Stimulated activated CD4-positive, alpha-beta T cell treated with anti-CD3 and anti-CD28 coated beads, TNF-alpha, amount 100 ng/mL, for 24 hours (primary cell): ENCODE data around the gene ZNF275.
"Not testable (repeated sequence)": the region's sequence is repeated elsewhere in the genome, so short reads cannot be mapped to it uniquely, and the experiment has no call there.

ENCODE experiments used
- DNase-seq, 3 experiments: peaks; one replicate each; pipeline ENCODE4 v3.0.0-alpha.2; 2020; ENCODE audit warnings: low read depth in 3 of 3

Gene ZNF275

DNA sequence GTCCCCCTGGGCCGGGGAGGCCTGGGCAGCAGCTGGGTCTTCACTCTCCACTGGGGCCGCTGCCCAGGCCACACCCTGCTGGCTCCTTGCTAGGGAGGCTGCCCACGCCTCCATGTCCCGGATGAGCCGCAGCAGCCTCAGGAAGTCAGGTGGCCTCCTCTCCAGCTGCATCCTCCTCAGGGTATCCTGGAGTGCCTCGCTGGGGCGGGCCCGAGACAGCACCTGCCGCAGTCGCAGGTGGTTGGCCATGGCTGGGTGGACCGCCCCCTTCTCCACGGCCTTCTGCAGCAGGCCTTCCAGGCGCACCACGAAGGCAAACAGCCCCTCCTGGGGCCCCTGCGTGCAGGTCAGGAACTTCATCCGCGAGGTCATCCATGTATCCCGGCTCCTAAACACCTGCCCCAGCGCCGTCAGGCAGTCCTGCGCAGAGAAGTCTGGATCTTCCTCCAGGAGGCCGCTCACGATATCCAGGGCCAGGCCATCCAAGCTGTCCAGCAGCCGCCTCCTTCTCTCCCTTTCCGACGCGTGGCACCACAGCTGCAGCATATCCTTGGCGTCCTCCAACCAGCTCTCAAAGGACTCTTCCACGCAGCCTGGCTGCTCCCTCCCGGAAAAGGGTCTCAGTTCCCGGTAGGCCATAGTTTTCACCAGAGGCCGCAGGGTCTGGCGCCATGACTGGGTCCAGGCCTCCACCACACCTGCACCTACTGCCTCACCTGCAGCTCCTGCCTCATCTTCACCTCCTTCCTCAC, 14.5 kb upstream of the ZNF275 start:
- DNase-seq: no peak

DNA sequence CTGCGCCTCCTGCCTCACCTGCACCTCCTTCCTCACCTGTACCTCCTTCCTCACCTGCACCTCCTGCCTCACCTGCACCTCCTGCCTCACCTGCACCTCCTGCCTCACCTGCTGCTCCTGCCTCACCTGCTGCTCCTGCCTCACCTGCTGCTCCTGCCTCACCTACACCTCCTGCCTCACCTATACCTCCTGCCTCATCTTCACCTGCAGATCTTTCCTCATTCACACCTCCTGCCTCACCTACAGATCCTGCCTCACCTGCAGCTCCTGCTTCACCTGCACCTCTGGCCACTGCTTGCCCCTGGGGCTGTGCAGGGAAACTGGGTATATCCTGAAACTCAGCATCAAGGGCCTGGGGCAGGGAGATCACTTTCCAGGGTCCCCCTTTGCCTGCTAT, 13.9 kb upstream of the ZNF275 start:
- not testable (repeated sequence) for DNase-seq

DNA sequence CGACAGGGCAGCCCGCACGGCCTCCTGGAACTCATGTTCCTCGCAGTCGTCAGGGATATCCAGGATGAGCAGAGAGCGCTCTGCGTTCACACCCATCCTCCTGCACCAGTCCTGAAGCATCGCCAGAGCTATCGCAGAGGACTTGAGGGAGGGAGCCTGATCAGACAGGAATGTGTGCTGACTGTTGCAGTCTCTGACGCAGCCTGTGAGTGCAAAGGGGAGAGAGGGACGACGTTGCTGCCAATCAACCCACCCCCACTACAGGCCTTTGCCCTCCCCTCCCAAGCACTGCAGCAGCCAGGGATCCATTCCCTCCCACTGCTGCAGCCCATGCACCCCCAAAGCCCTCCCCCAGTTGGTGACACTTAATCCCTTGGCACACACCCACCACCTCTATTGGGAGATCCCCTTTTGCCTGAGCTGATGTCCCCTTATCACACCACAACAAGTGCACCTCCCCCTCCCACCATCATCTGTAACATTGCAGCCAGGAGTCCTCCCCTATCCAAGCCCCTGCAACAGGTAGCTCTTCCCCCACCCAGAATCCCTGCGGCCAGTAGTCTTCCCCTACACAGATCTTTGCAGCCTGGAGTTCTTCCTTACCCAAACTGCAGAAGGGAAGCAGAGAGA, 13.3 kb upstream of the ZNF275 start:
- DNase-seq: no peak

DNA sequence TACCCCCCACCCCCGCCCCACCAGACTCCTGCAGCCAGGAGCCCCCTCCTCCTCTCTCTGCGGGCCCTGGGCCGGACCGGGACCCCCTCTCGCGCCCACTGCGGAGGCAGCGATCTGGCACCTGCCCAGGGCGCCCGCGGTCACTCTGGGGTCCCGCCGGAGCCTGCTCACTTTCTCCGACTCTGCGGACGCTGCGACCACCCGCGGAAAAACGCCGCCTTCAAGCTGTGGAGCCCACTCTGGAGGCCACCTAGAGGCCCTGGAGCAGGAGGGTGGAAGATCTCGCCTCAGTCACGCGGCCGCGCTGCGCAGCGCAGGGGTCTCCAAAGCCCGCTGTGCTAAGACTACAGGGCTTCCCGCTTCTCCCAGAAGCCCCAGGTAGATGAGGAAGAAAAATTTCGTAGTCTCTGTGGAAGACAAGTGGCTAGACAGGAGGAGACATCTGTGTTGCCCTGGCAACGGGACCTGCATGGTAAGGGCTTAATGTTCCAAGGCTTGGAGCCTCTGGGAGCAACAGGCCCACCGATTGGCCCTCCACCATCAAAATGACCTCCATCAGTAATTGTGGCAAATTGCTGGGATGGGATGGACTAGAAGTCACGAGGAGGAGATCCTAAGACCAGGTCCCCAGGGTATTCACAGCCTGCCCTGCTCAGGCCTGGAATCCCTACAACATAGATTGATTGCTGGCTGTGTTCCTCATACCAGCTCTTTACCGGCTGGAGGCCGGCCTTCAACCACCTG, 12.4 kb upstream of the ZNF275 start, which contains the start of gene PNMA6F:
Gene PNMA6F, minus strand, starts transcription at position 387 of the 744 bp plus-strand sequence. CDS start 1,093 bp downstream, outside the sequence.
- DNase-seq: no peak

DNA sequence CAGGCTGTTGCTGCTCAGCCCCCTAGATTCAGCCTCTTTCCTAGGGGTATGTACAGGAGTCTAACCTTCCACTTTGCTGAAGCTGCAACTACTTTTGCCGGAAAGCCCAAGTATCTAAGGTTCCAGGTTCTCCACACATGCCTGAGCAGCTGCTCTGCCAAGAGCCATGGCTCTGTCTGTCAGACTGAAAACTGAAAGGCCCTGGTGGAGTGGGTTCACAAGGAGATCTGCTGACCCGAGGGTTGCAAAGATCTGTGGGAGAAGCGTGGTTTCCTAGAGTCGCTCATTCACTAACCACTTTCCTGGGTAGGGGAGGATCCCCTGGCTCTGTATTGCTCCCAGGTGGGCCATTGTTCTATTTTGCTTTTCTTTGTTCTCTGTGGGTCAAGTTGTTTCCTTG, 6.4 kb upstream of the ZNF275 start:
- no peak for DNase-seq

DNA sequence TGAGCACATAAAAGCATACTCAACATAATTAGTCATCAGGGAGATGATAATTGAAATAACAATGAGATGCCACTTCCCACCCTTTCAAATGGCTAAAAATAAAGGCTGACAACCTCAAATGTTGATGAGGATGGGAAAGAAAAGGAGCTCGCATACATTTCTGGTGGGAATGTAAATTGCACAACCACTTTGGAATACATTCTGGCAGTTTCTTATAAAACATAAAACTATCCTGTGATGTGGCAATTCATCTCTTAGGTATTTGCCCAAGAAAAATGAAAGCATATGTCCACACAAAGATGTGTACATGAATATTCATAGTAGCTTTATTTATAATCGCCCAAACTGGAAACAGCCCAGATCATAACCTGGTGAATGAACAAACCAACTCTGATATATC, 687 bp upstream of the ZNF275 start:
- no peak for DNase-seq

DNA sequence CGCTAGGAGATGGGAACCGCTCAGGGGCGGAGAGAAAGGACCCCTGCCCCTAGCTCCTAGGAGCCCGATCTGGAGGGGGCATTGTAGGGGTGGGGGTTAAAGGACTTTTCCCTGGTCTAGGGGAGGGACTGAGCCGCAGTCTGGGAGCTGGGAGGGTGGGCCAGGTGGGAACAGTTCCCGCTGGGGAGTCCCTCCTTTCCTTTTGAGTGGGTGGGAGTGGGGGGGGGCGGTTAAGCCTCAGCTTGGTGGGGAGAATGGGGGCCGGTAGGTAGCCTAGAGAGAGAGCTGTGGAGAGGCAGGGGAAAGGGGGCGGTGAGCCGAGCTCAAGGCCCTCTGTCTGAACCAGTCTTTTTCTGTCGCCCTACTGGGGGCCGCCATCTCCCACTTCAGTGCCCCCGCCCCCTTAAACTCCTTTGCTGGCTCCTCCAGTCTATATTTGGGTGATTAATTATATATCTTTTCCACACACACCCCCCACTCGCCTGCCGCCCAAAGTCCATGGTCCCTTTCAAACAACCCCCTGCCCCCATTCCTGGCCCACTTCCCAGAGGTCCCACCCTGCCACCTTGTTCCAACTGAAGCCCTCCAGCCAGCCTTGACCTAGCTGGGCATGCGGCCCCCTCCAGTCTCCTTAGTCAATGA, 822 bp downstream of the ZNF275 start:
- DNase-seq: no peak

DNA sequence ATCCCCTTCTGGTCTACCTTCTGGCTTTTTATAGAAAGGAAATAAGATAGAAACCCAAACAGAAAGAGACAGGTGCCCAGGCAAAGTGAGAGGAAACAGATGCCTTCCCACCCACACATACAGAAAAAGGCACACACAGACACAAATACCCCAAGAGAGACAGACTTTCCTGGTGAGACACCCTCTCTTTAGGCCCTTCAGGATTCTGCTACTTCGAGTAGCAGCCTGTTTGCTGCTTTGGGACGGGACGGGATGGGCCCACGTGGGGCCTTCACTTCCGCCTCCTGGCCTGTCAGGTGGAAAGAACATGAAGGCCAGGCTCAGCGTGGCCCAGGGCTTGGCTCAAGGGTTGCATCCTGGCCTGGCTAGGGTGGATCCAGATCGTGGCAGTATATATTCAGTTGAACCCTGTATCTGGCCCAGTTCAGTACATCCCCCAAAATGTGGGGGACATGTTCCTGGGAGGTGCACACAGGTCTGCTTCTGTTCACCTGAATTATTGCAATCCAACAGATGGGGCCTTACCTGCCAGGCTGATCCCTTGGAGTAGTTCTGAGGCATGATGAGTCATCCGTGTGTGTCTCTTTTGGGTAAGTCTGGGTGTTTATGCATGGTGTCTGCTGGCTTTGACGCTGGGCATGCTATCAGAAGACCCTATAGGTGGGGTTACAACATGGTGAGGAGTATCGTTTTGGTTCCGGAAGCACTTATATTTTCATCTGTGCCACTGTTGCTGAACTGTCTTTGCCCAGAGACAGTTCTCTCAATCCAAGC, 2.4 kb downstream of the ZNF275 start:
- no peak for DNase-seq

DNA sequence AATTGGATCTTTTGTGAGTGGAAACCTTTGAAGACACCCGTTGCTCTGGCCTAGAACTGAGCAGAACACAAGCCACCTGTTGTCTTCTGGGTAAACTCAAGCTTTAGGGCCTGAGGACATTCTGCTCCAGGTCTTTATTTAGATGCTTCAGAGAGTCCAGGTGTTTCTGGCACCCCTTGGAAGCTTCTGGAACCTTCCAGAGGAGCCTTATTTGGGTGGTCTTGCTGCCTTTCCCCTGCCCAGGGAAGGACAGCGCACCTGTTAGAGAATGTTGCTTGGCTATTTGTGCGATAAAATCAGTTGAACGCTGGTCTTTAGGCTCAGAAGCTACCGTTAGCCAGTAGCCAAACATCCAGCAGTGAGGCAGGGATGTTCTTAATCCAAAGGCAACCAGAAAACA, 3.0 kb downstream of the ZNF275 start:
- DNase-seq: no peak

DNA sequence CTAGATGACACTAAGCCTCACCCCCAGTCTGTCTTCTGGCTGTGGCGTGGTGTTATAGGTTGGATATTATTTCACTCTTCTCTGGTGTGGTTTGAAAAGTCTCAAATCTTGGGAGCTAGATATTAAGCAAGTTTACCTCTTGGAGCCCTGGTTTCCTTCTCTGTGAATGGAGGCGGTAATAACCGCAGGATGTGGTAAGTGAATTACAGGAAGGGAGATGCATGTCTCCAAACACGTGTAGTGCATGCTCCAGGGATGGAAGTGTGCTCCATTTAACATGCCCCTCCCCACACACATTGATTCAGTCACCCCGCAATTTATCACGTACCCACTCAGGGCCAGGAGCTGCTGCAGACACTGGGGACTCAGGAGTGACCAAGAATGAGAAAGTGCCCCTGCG, 4.9 kb downstream of the ZNF275 start:
- DNase-seq: no peak

DNA sequence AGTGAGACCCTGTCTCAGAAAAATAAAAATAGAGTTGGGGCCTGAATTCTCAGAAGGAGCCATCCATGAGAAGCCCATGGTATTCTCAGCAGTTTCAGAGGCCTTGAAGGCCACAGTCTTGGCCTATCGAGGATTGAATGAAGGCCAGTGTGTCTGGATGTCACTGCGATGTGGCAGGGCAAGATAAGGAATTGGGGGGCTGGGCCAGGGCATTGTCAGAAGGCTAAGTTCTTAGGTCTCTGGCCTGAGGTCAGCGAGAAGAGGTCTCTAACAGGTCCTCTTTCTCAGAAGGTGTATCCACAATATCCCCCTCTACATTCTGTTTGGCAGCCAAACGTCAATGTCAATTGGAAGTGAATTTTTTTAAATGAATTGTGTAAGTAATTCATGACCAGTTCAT, 5.7 kb downstream of the ZNF275 start:
- DNase-seq: no peak

DNA sequence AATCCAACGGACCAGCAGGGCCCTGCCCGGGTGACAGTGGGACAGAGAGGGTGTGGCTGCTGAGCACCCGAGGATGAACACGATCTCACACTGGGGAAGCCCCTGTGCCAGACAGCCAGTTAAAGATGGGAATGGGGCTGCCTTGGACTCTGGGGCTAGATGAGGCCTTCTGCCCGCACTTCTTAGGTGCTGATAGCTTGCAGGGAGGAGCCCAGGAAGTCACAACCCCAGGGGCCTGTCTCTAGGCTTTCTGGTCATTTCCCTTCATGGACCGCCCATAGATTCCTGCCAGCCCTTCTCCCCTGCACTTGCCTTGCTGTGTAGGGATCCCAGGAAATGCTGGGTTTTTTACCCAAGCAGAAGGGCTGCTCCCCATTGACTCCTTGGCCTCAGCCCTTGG, 6.2 kb downstream of the ZNF275 start:
- no peak for DNase-seq

DNA sequence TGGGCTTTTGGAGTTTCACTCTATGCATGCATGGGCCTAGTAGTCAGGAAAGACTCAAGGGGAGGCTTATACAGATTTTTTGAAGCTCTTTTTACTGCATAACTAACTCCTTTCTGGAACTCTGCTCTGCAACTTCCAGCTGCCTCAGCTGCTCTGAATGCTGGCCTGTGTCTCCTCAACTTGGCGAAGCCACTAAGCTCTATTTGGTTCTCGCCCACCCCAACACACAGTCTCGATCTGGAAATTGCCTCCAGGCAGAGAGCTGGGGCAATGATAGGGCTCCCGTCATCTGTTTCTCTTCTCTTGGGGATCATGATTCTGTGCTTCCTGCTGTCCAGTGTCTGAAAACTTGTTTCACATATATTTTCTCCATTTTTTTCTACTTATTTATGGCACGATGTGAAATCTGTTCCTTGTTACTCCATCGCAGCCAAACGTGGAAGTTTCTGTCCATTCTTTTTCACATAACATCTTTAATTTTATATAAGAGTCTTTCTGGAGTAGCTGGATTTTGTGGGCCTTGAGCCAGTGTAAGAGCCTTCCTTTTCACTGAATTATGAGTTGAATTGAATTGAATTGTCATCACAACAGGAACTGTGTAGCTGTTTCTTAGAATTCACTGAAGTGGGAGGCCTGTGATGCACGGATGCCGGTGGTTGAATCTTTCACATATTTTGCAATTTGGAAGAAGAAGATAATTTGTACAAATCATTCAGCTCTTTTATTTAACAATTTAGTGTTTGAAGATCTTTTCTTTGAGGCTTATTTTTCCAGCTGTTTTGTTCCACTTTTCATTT, 9.0 kb downstream of the ZNF275 start:
- DNase-seq: no peak

DNA sequence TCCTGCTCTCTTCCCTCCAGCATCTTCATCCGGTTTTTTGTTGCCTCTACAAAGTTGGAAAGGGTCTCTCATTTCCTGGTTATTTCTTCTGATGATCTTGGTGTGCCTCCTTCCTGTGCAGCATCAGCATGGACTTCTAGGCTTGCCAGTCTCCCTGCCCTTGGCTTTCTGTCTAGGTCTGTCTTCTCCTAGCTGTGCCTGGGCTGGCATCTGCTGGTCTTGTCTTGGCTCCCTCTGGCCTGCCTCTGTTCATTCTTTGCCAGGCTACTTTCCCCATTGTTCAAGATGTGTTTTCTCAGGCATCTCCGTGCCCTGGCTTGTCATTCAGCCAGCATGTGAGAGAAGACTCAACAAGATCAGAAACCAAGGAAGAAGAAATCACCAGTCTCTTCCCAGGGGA, 9.7 kb downstream of the ZNF275 start:
- no peak for DNase-seq

DNA sequence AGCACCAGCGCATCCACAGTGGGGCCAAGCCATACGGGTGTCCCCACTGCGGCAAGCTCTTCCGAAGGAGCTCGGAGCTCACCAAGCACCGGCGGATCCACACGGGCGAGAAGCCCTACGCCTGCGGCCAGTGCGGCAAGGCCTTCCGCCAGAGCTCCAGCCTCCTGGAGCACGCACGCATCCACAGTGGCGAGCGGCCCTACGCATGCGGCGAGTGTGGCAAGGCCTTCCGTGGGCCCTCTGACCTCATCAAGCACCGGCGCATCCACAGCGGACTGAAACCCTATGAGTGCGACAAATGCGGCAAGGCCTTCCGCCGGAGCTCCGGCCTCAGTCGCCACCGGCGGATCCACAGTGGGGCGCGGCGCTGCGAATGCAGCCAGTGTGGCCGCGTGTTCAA, 13.6 kb downstream of the ZNF275 start:
- no peak for DNase-seq

DNA sequence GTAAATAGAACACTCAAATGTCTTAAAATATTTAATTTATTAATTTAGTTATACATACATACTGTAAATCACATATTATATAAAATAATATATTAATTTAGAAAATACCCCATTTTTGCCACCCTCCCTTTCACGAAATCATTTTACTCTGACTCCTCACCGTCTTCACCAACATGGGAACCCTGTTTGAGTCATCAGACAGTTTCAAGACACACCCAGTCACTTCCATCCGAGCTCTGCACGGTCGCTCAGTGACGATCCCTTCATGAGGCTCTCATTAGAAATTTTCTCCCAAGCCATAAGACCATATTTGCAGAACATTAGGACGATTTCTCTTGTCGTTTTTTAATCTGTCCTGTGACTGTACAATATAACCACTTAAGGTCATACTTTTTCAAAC, 14.5 kb downstream of the ZNF275 start:
- no peak for DNase-seq

DNA sequence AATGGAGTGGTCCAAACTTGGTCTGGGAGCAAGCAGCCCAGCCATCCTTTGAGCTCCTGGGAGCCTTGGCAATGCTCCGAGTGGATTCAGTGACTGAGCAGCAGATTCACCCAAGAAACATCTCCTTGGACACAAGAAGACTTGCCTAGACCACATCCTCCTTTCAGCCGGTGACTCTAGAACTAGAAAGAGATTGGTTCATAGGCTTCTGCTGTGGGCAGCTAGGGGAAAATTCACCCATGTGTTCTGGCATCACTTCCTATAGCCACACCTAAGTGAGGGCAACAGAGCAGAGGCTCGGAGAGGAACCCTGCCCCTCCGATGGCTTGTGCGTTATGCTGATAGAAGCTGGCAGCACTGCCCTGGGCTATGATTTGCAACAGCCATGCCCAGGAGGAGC, 16.0 kb downstream of the ZNF275 start:
- DNase-seq: no peak

DNA sequence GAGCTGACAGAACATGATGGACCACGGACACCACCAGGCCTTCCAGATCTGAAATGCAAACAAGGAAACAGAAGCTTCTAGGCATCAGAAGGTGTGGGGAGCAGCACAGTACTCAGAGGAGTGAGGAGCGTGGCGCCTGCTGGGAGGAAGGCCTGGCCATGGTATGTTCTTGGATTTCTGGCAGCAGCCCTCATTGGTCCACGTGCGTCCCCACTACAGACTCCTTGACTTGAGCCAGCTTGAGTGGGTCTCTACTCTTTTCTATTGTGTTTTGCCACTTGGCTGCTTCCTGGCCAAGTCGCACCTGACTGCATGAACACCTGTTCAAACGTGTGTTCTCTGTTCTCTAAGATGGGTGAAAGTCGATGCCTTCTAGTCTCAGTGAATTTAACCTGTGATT, 18.0 kb downstream of the ZNF275 start:
- no peak for DNase-seq

DNA sequence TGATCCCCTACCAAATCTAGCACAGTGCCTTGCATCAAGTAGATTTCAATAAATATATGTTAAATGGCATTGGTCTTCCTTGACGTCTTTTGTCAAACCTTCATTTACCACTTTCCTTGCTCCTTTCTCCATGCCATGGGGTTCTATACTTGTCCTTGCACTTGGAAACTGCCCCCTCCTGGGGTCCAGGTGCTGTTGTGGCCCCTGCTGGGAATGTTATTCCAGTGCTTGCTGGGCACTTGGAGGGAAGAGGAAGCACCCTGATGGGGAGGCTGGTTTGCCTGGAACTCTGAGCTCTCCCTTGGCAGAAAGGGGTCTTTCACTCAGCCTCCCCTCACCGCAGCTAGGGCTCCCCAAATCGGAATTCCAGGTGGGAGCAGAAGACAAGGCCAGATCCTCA, 18.9 kb downstream of the ZNF275 start:
- no peak for DNase-seq

DNA sequence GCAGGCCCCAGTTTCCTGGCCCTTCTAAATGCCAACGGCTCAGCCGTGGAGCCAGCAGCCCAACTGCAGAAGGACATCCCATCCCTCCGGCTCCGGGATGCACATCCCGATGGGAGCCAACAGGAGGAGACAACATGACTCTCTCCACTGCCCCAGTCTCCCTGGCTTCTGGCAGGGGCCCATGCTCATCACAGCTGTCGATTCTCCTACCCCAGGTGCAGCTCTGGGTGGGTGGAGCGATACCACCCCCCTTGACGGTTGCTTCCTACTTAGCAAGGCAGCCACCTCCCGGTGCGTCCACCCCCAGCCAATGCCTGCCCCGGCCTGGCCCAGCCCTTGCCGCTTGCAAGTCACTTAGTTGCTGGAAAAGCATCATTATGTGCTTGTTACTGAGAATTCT, 19.5 kb downstream of the ZNF275 start:
- DNase-seq: no peak

DNA sequence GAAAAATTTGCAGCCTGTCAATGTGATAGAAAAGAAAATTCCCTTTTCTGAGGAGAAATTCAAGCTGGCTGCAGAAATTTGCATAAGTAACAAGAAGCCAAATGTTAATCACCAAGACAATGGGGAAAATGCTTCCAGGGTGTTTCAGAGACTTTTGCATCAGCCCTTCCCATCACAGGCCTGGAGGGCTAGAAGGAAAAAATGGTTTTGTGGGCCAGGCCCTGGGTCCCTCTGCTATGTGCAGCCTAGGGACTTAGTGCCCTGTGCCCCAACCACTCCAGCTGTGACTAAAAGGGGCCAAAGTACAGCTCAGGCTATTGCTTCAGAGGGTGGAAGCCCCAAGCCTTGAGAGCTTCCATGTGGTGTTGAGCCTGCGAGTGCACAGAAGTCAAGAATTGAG, 23.9 kb downstream of the ZNF275 start:
- DNase-seq: no peak
